H1 (cell line): ENCODE data around the gene PCBD1. TPM values are rescaled to one million over a fixed set of nuclear protein-coding genes. Genes with fewer than 3 reads are reported as not detected.

Experiments used
- CTCF ChIA-PET: fragments of 300-600 bp; sonication (Branson Sonifier 250); formaldehyde crosslinking; loops from one replicate; lab custom pipeline; 2021; ENCODE audit not compliant: partially characterized antibody; lab: Charles Lee
- POLR2A ChIA-PET: fragments of 300-600 bp; sonication (Branson Sonifier 250); formaldehyde crosslinking; loops from one replicate; lab custom pipeline; 2021; ENCODE audit warnings: inconsistent platforms; ENCODE audit not compliant: partially characterized antibody; lab: Charles Lee
- DNase-seq, 2 experiments: peaks; one replicate each; pipeline versions ENCODE4 v3.0.0 to v3.0.0-alpha.2; 2010 to 2022; ENCODE audit warnings: low spot score in 2 of 2, low read depth in 1 of 2, mixed read lengths in 1 of 2
- FAIRE-seq: peaks from 2 replicates; lab custom pipeline; 2011; peaks lifted over from hg19 to GRCh38; lab: Jason Lieb, UNC
- H2AFZ ChIP-seq: 2 replicates; pipeline ENCODE4 v1.8.1; 2012; ENCODE audit warnings: low read length, inconsistent platforms
- H2AK5ac ChIP-seq: 2 replicates; pipeline ENCODE4 v1.6.1; 2013; ENCODE audit warnings: low read depth, low read length
- H2BK120ac ChIP-seq: replicated peaks from 2 replicates; pipeline ENCODE3; 2013; ENCODE audit warnings: low read depth, low read length, inconsistent platforms
- H2BK12ac ChIP-seq: 2 replicates; pipeline ENCODE4 v1.6.1; 2013; ENCODE audit warnings: low read depth, low read length
- H2BK15ac ChIP-seq: 2 replicates; pipeline ENCODE4 v1.6.1; 2013; ENCODE audit warnings: low read length
- H2BK20ac ChIP-seq: 2 replicates; pipeline ENCODE4 v1.6.1; 2013; ENCODE audit warnings: low read length
- H2BK5ac ChIP-seq: 2 replicates; pipeline ENCODE4 v1.6.1; 2013; ENCODE audit warnings: low read depth, low read length
- H3K14ac ChIP-seq: 2 replicates; pipeline ENCODE4 v1.6.1; 2013; ENCODE audit warnings: inconsistent platforms; ENCODE audit not compliant: insufficient read length
- H3K18ac ChIP-seq: 2 replicates; pipeline ENCODE4 v1.6.1; 2013; ENCODE audit warnings: low read length; ENCODE audit errors: extremely low read depth
- H3K23ac ChIP-seq: 2 replicates; pipeline ENCODE4 v1.6.1; 2013; ENCODE audit warnings: inconsistent platforms; ENCODE audit not compliant: insufficient read length
- H3K23me2 ChIP-seq: 2 replicates; pipeline ENCODE4 v1.6.1; 2013; ENCODE audit warnings: low read depth, low read length
- H3K27ac ChIP-seq: 2 replicates; pipeline ENCODE4 v1.6.1; 2011; ENCODE audit warnings: low read depth, low read length, inconsistent platforms
- H3K27me3 ChIP-seq, 4 experiments: replicated peaks in 1 of 4; 1 replicate in 1 of 4; 2 replicates in 3 of 4; pipeline versions ENCODE4 v1.6.1 to v1.8.1; 2011 to 2013; ENCODE audit warnings: low read length in 3 of 4, mild to moderate bottlenecking in 3 of 4, inconsistent platforms in 2 of 4, mixed read lengths in 2 of 4, moderate library complexity in 1 of 4; ENCODE audit not compliant: control insufficient read depth in 3 of 4, insufficient read depth in 3 of 4; ENCODE audit errors: extremely low read depth in 1 of 4
- H3K36me3 ChIP-seq, 4 experiments: 2 replicates each; pipeline versions ENCODE4 v1.6.1 to v1.8.1; 2011 to 2013; ENCODE audit warnings: mild to moderate bottlenecking in 4 of 4, low read length in 3 of 4, moderate library complexity in 2 of 4, control low read depth in 1 of 4, inconsistent platforms in 1 of 4; ENCODE audit not compliant: insufficient read depth in 4 of 4, control insufficient read depth in 2 of 4
- H3K4ac ChIP-seq: replicated peaks from 2 replicates; pipeline ENCODE3; 2013; ENCODE audit warnings: low read length, low read depth, mixed read lengths, inconsistent platforms; ENCODE audit not compliant: insufficient read length
- H3K4me1 ChIP-seq, 4 experiments: replicated peaks in 1 of 4; 1 replicate in 1 of 4; 2 replicates in 3 of 4; pipeline versions ENCODE4 v1.6.1 to v1.8.1; 2011 to 2013; ENCODE audit warnings: low read length in 3 of 4, inconsistent platforms in 2 of 4, mixed read lengths in 1 of 4; ENCODE audit not compliant: insufficient read depth in 4 of 4, control insufficient read depth in 3 of 4
- H3K4me2 ChIP-seq, 2 experiments: 2 replicates each; pipeline versions ENCODE4 v1.6.1 to v1.8.1; 2011 to 2013; ENCODE audit warnings: low read depth in 2 of 2, low read length in 2 of 2, control low read depth in 1 of 2, inconsistent platforms in 1 of 2, mild to moderate bottlenecking in 1 of 2; ENCODE audit not compliant: insufficient read depth in 1 of 2
- H3K4me3 ChIP-seq, 4 experiments: fragments of 200-600, 300-600 bp in 1 of 4; sonication (generic), shearing (Covaris generic), sonication (Bioruptor Twin) in 1 of 4; 2 replicates each; pipeline versions ENCODE4 v1.5.1 to v1.8.1; 2011 to 2016; ENCODE audit warnings: low read length in 4 of 4, low read depth in 3 of 4, control low read depth in 2 of 4, inconsistent platforms in 2 of 4, mild to moderate bottlenecking in 2 of 4, mixed read lengths in 1 of 4, moderate library complexity in 1 of 4; ENCODE audit not compliant: insufficient read depth in 2 of 4; ENCODE audit errors: extremely low read depth in 1 of 4
- H3K56ac ChIP-seq: replicated peaks from 2 replicates; pipeline ENCODE3; 2013; ENCODE audit warnings: low read depth, mild to moderate bottlenecking, mixed read lengths, low read length, inconsistent platforms; ENCODE audit not compliant: insufficient read length
- H3K79me1 ChIP-seq: 2 replicates; pipeline ENCODE4 v1.6.1; 2013; ENCODE audit warnings: low read depth, low read length, control low read depth
- H3K79me2 ChIP-seq, 2 experiments: 2 replicates each; pipeline versions ENCODE4 v1.6.1 to v1.8.1; 2012 to 2013; ENCODE audit warnings: low read length in 2 of 2, mild to moderate bottlenecking in 2 of 2, inconsistent platforms in 1 of 2; ENCODE audit not compliant: insufficient read depth in 2 of 2, control insufficient read depth in 1 of 2
- H3K9ac ChIP-seq, 4 experiments: replicated peaks in 1 of 4; 1 replicate in 1 of 4; 2 replicates in 3 of 4; pipeline versions ENCODE4 v1.6.1 to v1.8.1; 2011 to 2013; ENCODE audit warnings: low read depth in 3 of 4, low read length in 3 of 4, control low read depth in 2 of 4, mild to moderate bottlenecking in 2 of 4, moderate library complexity in 2 of 4, inconsistent platforms in 1 of 4; ENCODE audit errors: extremely low read depth in 1 of 4
- H3K9me3 ChIP-seq, 2 experiments: 2 replicates each; pipeline versions ENCODE4 v1.6.1 to v1.8.1; 2012 to 2013; ENCODE audit warnings: mild to moderate bottlenecking in 2 of 2, moderate library complexity in 2 of 2, control low read depth in 1 of 2, inconsistent platforms in 1 of 2, low read depth in 1 of 2, low read length in 1 of 2, mixed read lengths in 1 of 2; ENCODE audit not compliant: insufficient read depth in 2 of 2
- H4K20me1 ChIP-seq, 2 experiments: replicated peaks in 1 of 2; 2 replicates each; pipeline versions ENCODE3 to v1.8.1; 2011 to 2013; ENCODE audit warnings: inconsistent platforms in 2 of 2, low read length in 2 of 2, mild to moderate bottlenecking in 1 of 2; ENCODE audit not compliant: insufficient read depth in 2 of 2, control insufficient read depth in 1 of 2
- H4K5ac ChIP-seq: 2 replicates; pipeline ENCODE4 v1.6.1; 2013; ENCODE audit warnings: low read length, low read depth, mixed read lengths, inconsistent platforms; ENCODE audit not compliant: insufficient read length
- H4K8ac ChIP-seq: 2 replicates; pipeline ENCODE4 v1.8.0; 2013; ENCODE audit warnings: mild to moderate bottlenecking, moderate library complexity, low read length, inconsistent platforms; ENCODE audit not compliant: insufficient read depth; ENCODE audit errors: extremely low read depth
- H4K91ac ChIP-seq: replicated peaks from 2 replicates; pipeline ENCODE3; 2013; ENCODE audit warnings: low read length, mixed read lengths, inconsistent platforms; ENCODE audit not compliant: insufficient read length
- EGR1 ChIP-seq: IDR thresholded peaks from 2 replicates; pipeline ENCODE4 v1.6.1; 2011; ENCODE audit warnings: low read depth, low read length, borderline replicate concordance
- GABPA ChIP-seq: IDR thresholded peaks from 2 replicates; pipeline ENCODE4 v1.6.1; 2011; ENCODE audit warnings: mild to moderate bottlenecking, low read length, moderate library complexity, borderline replicate concordance; ENCODE audit not compliant: insufficient read depth
- TEAD4 ChIP-seq: IDR thresholded peaks from 2 replicates; pipeline ENCODE4 v1.6.1; 2012; ENCODE audit warnings: low read depth, low read length, inconsistent platforms, mixed read lengths
- YY1 ChIP-seq: IDR thresholded peaks from 2 replicates; pipeline ENCODE4 v1.6.1; 2011; ENCODE audit warnings: low read depth, mild to moderate bottlenecking, low read length
- WGBS, 2 experiments: shearing (Covaris generic) in 1 of 2; methylation state at CpG; one replicate each; pipeline versions ENCODE4 v1.1.6 to v1.1.7; 2013 to 2015; ENCODE audit warnings: low lambda C conversion rate in 2 of 2, mixed read lengths in 2 of 2, inconsistent platforms in 1 of 2, low coverage in 1 of 2, missing lambda C conversion rate in 1 of 2; ENCODE audit not compliant: insufficient replicate concordance in 2 of 2, insufficient coverage in 1 of 2, insufficient read length in 1 of 2; ENCODE audit errors: extremely low coverage in 1 of 2, missing lambda C conversion rate in 1 of 2; 5-methylcytosine and 5-hydroxymethylcytosine counted together
- polyA plus RNA-seq, 7 experiments: library from polyadenylated mRNA; depleted of rRNA in 3 of 7; stranded (reverse) in 5 of 7; unstranded in 2 of 7; fragments of >200 nt in 5 of 7; fragments of 200-250 nt in 2 of 7; gene quantifications; 1 replicate in 5 of 7; 2 replicates in 1 of 7; 4 replicates in 1 of 7; pipeline versions ENCODE4 v1.2.1 to v1.2.3, GENCODE V29; 2011 to 2013; ENCODE audit warnings: missing spikeins in 2 of 7, mixed read lengths in 2 of 7
- total RNA-seq: library from RNA; stranded (reverse); fragmentation: NEBNext Ultra II Directional; extraction: Animal tissue kit (Norgen Biotek cat#: 25700); gene quantifications from 2 replicates; pipeline ENCODE4 v1.2.1, GENCODE V29; 2021

The PCBD1 gene
- total and polyA plus RNA-seq, 2 of the 8 experiments (the other 6 are each of a cell fraction or from before 2014, with no cell fraction given), result 46.5 to 55.0 TPM

GRCh38 chr10:70846795-70847194, 41.6 kb downstream of the PCBD1 start:
- peaks cover 2 to 35% (median 10%) of the 10 kb centered on the region in 4 experiments; a peak in 7 of 8 replicates for H3K36me3 ChIP-seq
- no peak overlapping the region for H2AFZ ChIP-seq
- H3K23ac ChIP-seq, result no peak overlapping the region
- H2BK15ac ChIP-seq, result no peak overlapping the region
- no peak overlapping the region for H2BK5ac ChIP-seq
- no peak overlapping the region for H2AK5ac ChIP-seq
- H2BK120ac ChIP-seq, result no peak overlapping the region
- H3K27ac ChIP-seq, result no peak overlapping the region
- H3K79me2 ChIP-seq, result peaks cover 0 to 5% of the 10 kb centered on the region in 2 experiments; a peak in 1 of 4 replicates
- no peak overlapping the region for H3K9ac ChIP-seq
- H3K9me3 ChIP-seq, result no peaks in the 10 kb centered on the region
- whole genome bisulfite sequencing, 2 experiments, result 90% methylated on average over 2 of the region's 2 CpGs; no CpG with 5 or more reads in 1 of the 2 experiments
- H3K4ac ChIP-seq, result no peak overlapping the region
- no peak overlapping the region for H2BK12ac ChIP-seq
- H4K5ac ChIP-seq, result no peak overlapping the region
- H3K4me1 ChIP-seq, result no peaks in the 10 kb centered on the region
- no peak overlapping the region for H3K14ac ChIP-seq
- no peak overlapping the region for H4K8ac ChIP-seq
- DNase-seq, result no peak
- no peak overlapping the region for H3K56ac ChIP-seq
- H2BK20ac ChIP-seq, result no peak overlapping the region
- peaks cover 0 to 4% of the 10 kb centered on the region in 2 experiments for H4K20me1 ChIP-seq
- H3K27me3 ChIP-seq, result no peaks in the 10 kb centered on the region
- no peak overlapping the region for H3K4me3 ChIP-seq
- H4K91ac ChIP-seq, result no peak overlapping the region
- no peak overlapping the region for H3K18ac ChIP-seq
- POLR2A ChIA-PET, result interaction anchor here (0.6 kb wide), 1 partner anchor 944 kb away, joined by 3 read pairs; no protein-coding TSS in a partner anchor
- H3K23me2 ChIP-seq, result no peaks in the 10 kb centered on the region
- H3K79me1 ChIP-seq, result no peaks in the 10 kb centered on the region; the same call in none of the 2 replicates
- no peak overlapping the region for H3K4me2 ChIP-seq
- no peak for FAIRE-seq
- CTCF ChIA-PET, result interaction anchor here (0.8 to 1.0 kb wide), 2 partner anchors 11 to 78 kb away, joined by 3 read pairs; no protein-coding TSS in a partner anchor
- no peak for TF ChIP-seq YY1
- TF ChIP-seq TEAD4, result no peak
- TF ChIP-seq GABPA, result no peak
- no peak for TF ChIP-seq EGR1
